GM20000 (cell line): ENCODE measurements around the gene TLL2.

Source experiments
- DNase-seq: peaks from one replicate; pipeline ENCODE4 v3.0.0; 2012; ENCODE audit warnings: low spot score
- CTCF ChIP-seq: IDR thresholded peaks from 2 replicates; pipeline ENCODE4 v1.5.1; 2012; ENCODE audit warnings: mild to moderate bottlenecking, control low read depth; ENCODE audit errors: extremely low read depth, missing control alignments

Gene TLL2

DNA sequence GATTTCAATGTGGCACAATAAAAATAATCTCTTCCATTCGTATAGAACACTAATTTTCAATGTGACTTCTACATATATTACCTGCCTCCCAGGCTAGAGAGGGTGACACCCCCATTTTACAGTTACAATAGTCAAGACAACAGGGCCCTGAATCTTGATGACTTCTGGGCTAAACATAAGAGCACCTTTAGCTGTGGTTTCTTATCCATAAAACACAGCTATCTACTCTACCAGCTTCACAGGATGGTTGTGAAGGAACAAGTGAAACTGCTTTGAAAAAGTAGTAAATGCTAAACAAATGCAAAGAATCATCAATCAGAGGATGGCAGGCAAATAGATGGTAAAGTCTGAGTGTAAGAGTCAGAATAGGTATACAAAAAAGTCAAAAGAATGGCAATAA is 3.6 kb upstream of the TLL2 start:
- no peak for TF ChIP-seq CTCF
- no peak for DNase-seq

DNA sequence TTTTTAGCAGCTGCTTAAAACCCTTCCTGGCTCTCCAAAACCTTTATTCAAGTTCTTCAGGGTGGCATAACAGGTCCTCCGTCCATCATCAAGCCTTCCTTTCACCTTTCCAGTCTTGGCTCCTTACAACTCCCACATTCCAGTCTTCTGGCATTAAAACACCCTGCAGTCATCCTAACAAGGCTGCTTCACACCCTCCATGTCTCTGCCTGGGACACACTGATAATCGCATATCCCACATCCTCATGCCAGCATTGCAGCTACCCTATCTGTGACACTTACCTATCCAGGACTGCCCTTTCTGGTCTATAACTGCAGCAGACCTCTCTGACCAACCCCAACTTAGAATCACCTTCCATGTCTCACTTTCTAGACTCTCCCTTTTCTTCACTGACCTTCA is 2.6 kb upstream of the TLL2 start:
- no peak for TF ChIP-seq CTCF
- DNase-seq = no peak

GRCh38 chr10:96513305-96513697 is 425 bp downstream of the TLL2 start:
- TF ChIP-seq CTCF = no peak
- peak; percentile 66 for DNase-seq

DNA sequence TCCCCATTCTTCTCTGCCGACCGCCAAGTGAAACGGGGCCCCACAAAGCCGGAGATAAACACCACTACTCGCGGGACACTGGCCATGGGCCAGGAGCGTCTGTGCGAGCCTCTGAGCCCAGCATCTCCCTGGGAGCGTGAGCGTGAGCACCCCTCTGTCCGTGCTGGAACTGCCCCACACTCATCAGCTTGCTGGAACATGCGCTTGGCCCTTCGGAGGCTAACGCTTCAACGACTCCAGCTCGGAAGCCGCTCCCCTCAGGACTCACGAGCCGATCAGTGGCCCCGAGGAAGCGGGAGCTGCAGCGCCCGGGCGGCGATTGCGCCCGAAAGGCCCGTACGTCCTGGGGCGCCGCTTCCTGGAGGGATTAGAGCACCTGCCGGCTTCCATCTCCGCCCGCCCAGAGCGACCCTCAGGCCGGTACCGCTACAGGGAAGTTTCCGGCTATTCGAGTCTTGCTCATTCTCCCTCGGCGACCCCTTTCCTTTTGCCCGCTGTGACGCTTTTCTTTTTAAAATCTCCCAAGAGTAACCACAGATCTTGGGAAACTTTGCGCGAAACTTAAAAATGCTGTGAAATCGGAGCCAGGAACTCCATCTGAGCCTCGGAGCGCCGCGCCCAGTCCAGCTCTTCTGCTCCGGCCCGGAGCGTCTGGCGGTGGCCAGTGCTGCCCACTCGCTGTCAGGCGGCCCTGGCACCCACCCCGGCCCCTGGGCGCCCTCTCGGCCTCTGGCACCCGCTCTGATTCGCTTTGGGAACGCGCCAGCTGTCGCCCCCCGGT is 1.0 kb downstream of the TLL2 start:
- peak; percentile 36 for DNase-seq
- no peak for TF ChIP-seq CTCF

DNA sequence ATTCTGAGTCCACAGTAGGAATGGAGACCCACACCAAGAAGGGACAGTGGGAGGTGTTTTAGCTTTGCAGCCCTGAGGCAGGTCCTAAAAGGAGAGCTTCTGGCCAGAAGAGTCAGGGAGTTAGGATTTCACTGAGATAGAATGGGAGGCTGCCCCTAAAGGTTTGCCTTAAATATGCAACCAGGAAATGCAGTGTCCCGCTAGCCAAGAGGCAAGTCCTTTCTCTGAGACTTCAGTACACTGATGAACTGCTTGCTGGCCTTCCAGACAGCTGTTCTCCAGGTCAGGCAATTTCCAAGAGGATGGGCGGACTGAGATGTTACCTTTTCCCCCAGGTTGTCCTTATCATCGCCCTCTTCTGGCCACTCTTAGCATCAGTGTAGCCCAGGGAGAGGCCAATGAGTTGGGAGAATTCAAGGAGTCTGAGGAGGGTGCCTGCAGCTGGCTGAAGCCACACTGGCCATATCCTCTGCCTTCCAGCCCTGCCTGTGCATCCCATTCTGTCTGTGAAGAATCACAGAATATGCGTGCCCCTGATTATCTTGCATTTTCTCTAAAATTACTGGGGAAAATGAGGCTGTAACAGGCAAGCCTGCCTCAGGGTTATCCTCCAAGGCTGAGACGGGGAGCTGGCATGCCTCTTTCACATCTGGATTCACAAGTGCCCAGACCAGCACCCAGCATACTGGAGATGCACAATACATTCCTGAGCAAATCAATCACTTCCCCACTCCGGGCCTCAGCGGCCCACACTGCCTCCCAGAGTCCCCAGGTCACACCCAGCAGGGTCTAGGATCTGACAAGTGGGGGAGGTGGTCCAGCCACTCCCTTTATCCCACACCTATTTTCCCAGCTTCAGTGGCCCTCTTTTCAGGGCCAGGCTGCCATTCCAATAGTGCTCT is 2.4 kb downstream of the TLL2 start:
- DNase-seq = peak; percentile 65
- TF ChIP-seq CTCF = peak; percentile 78

- DNase-seq = no peak
- no peak for TF ChIP-seq CTCF
Measured at GRCh38 chr10:96509017-96509641, 4.6 kb downstream of the TLL2 start.

DNA sequence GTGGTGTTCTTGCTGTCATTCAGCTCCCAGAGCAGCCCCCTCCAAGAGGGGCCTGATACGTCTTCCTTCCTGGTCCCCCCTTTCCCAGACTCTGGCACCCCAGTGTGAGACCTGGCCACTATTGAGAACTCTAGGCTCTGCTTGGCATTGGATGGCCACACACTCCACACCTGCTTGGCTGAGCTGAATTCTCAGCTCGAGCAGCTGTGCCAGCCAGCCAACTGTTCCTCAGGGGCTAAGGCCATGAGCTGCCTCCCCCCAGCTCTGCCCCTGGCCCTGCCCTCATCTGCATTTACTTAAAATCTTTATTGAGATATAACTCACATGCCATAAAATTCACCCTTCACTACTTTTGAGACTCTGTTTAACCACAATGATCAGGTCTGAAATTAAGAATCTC is 6.7 kb downstream of the TLL2 start:
- no peak for TF ChIP-seq CTCF
- no peak for DNase-seq
